NCI-H1048 (cell line): ENCODE measurements around the gene PSMG3.
"Not testable (repeated sequence)": the region's sequence is repeated elsewhere in the genome, so short reads cannot be mapped to it uniquely, and the experiment has no call there.

Experiments used
- DNase-seq: peaks from one replicate; lab custom pipeline; 2025; lab: John Stamatoyannopoulos, UW

PSMG3 gene

DNA sequence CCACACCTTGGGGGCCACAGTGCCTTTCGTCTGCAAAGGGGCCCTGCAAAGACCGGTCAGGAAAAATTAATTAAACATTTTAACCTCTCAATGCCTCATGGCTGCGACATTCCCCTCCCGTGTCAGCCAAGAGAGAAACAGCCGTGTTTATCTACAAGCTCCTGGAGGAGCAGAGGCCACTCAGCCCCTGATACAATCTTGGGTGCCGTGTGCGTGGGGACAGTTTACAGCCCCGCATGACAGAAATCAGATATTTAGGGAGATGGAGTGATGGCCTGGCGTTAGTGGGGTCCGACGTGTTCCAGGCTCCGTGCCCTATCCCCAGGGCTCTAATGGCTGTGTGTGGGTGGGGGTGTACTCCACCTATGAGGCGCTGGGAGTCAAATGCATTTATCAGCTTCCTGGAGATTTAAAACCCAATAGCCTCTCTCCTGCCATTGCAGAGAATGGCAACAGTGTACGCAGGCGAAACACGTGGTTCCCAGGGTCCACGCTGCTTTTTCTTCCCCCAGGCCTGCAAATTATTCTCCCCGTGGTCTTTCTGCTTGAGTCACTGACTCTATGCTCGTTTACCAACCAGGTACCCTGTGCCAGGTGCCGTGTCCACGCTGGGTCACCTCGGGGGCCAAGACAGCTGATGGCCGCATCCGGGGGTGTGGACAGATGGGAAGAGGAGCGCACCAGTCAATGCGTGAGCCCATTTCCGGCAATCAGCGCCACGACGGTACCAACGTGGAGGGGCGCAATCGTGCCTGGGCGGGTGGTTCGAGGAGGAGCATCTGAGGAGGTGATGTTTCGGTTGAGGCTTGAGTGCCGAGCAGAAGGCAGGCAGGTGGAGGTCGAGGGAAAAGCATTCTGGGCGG lies 26.6 kb upstream of the PSMG3 start:
- DNase-seq = no peak

DNA sequence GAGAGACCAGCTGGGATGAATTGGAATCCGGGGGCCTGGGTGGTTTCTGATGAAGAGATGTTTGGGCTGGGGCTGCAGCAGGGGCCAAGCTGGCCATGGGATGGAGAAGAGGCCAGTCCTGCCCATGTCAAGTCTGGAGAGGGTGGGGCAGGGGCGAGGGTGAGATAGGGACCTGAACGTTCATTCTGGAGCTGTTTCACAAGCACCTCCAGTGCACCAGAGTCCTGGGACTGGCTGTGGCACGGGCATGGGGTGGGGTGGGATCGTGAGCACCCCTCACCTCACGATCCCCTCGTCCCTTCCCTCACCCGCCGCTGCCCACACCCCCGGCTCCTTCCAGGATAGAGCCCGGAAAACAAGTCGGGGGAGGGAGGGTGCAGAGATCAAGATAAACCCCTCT lies 25.8 kb upstream of the PSMG3 start:
- no peak for DNase-seq

DNA sequence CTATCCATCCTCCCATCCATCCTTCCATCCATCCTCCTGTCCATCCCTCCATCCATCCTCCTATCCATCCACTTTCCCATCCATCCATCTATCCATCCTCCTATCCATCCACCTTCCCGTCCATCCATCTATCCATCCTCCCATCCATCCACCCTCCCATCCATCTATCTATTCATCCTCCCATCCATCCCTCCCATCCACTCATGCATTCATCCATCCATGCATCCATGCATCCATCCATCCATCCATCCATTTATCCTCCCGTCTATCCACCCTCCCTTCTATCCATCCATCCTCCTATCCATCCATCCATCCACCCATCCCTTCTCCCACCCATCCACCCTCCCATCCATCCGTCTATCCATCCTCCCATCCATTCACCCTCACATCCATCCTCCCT lies 25.2 kb upstream of the PSMG3 start:
- DNase-seq = no peak

DNA sequence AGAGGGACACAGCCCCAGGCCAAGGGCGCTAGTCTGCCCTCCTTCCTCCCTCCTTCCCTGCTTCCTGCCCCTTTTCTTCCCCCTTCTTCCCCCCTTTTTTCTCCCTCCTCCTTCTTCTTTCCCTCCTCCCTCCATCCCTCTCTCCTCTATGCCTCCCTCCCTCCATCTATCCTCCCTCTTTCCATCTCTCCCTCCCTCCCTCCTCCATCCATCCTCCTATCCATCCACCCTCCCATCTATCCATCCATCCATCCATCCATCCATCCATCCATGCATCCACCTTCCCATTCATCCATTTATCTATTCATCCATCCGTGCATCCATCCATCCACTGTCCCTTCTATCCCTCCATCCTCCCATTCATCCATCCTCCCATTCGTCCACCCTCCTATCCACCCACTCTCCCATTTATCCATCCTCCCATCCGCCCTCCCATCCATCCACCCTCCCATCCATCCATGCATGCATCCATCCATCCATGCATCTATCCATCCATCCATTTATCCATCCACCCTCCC lies 24.1 kb upstream of the PSMG3 start:
- no peak for DNase-seq

DNA sequence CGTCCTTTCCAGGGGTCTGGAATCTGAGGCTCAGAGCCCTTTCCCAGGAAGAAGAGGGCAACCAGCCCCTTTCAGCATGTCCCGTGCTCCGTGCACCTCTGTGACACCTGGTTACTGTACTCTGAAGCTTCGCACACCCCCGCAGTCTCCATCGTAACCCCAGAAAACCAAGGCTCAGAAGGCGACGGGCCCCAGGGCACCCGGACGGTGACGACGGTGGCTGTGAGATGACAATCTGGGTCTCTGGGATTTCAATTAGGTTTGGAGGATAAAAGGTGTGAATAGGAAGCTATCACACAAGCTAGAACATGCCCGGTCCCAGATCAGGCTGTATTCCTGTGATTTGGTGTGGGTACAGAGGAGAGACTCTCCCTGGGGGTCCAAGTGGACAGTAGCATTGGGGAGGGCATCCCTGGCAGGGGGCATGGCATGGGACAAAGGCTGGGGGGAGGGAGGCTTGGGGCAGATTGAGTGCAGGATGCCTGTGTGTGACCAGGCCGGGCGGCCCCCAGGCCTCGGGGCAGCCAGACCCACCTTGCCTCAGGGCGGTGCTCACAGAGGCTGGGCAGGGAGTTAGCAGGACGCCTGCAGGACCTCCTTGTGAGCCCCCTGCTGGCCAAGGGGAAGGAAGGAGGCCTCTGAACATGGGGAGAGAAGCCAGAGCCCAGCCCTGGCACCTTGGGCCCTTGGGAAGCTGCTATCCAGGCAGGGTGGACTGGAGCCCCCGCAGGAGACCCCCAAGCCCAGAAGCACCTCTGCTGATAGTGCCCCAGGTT lies 23.4 kb upstream of the PSMG3 start:
- no peak for DNase-seq

DNA sequence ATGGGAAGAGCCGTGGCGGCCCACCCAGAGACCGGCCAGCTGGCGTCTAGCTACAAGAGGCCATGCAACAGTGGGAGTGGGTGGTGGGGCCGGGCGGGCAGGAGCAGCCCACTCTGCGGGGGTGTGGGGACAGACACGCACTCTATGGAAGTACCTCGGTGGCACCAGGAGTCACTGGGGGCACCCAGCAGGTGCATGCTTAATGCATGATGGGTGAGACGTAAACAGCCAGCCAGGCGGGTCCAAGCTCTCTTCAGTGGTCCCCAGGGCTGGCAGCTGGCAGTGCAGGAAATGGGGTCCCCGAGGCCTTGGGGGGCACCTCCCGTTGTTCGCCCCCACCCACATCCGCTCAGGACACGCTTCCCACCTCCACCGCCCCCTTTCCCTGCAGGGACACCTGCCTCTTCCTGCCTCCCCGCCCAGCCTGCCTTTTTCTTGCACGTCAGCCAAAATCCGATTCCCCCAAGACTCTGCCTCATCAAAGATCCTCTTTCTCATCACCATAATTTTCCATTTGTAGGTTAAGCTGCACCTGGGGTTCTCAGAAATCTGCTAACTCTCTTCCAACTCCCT lies 22.6 kb upstream of the PSMG3 start:
- DNase-seq = no peak

DNA sequence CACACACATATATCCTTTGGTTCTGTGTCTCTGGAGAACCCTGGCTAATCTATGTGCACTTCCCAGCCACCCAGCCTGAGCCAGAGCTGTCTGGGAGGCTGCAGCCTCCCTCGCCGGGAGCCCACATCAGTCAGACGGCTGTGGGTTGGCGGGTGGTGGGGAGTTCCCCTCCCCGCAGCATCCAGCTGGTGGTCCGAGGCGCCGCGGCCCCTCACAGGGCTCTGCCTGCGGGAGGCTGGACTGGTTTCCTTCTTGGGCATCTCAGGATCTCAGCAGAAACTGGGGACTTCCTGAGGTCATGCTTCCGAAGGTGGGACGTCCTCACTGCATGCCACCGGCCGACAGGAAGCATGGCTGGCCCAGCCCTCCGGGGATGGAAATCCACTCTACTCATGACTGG lies 22.0 kb upstream of the PSMG3 start:
- no peak for DNase-seq

DNA sequence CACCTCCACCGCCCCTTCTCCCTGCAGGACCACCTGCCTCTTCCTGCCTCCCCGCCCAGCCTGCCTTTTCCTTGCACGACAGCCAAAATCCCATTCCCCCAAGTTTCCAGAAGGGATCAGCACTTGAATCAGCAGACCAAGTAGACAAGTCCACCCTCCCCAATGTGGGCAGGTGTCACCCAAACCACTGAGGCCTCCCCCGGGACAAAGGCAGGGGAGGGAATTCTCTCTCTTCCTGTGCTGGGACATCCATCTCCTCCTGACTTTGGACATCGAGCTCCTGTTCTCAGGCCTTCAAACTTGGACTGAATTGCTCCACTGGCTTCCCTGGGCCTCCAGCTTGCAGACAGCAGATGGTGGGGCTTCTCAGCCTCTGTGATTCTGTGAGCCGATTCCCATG lies 21.6 kb upstream of the PSMG3 start:
- no peak for DNase-seq

DNA sequence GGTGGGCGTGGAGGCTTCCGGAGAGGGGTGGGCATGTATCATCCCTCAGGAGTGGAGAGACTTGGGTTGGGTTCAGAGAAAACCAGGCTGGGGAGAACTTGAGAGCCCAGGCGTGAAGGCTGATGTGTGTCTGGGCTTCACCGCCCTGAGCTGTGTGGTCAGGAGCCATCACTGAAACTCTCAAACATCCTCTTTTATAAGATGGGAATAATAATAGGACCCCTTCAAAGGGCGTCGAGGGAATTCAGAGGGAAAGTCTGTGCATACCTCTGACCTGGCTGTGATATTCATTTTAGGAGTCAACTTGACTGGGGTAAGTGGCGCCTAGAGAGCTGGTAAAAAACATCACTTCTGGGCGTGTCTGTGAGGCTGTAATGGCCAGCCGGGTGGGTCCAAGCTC lies 21.1 kb upstream of the PSMG3 start:
- DNase-seq = no peak

DNA sequence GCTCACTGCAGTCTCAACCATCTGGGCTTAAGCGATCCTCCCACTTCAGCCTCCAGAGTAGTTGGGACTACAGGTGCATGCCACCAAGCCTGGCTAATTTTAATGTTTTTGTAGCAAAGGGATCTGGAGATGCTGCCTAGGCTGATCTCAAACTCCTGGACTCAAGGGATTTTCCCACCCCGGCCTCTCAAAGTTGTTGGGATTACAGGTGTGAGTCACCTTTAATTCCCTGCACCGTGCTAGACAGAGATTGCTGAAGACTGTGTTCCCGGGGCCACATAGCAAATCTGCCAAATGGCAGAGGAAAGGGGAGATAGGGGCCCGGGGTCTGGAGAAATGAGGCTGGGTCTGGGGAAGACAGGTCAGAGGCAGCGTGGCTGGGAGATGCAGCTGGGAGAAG lies 20.6 kb upstream of the PSMG3 start:
- DNase-seq = no peak

DNA sequence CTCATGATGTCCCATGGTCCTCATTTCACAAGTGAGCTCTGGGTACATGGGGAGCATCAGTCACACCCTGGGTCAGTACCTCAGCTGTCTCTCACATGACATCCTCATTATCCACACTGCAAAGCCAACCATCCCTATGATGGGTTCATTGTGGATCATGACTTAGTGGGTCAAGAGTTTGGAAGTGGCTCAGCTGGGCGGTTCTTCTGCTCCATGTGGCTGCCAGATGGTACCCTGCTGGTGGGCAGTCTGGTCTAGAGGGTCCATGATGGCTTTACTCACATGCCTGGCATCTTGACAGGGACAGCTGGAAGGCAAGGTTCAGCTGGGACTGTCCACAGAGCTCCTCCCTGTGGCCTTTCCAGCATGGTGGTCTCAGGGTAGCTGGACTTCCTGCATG lies 19.1 kb upstream of the PSMG3 start:
- no peak for DNase-seq

DNA sequence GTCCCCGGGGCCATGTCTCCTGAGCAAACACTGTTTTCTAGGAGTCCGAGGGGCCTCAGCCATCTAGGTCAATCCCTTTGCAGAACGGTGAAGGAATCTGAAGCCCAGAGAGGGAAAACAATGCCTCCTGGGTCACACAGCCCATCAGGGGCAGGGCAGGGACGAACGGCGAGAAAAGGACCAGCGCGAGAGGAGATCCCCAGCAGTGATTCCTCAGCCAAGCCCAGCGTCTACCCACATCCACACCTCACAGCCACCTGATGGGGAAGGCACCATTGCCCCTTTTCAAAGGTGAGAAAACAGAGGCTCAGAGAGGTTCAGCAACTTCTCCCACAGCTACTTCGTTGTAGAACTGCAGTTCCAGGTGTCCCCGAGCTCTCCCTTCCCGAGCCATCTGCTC lies 17.9 kb upstream of the PSMG3 start:
- no peak for DNase-seq

DNA sequence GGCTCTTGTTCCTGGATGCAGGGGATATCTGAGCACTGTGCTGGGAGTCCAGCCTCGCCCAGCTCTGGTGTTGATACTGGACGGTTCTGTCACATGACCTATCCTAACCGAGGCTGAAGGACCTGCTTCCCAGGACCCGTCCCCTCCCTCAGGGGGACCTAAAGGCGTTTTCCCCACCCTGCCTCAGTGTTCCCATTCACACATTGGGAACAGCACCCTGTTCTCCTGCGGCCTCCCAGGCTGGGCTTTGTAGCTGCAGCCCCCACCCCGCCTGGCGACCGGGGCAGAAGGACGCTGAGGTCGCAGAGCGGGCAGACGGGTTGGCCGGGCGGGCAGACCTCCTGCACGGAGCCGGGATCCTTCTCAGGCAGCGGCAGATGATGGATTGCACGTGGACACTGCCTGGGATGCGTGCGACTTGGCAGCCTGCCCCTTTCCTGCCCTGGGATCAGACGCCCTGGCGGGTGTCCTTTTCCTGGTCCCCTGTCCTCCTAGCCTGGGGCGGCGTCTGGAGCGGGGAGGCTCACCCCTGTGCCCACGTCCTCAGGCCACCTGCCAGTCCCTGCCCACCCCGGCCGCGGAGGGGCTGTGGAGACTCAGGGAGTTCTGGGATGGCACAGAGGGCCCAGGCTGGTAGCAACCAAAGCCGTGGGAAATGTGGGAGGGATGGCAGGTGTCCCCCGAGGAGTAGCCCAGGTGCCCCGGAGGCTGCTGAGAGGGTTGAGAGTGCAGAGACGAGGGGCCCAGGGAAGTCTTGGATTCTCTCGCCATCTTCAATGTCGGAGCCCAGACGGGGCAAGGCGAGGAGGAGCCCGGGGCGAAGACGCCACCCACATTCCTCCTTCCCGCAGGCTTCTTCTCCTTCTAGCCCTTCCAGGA lies 17.2 kb upstream of the PSMG3 start:
- DNase-seq = no peak

DNA sequence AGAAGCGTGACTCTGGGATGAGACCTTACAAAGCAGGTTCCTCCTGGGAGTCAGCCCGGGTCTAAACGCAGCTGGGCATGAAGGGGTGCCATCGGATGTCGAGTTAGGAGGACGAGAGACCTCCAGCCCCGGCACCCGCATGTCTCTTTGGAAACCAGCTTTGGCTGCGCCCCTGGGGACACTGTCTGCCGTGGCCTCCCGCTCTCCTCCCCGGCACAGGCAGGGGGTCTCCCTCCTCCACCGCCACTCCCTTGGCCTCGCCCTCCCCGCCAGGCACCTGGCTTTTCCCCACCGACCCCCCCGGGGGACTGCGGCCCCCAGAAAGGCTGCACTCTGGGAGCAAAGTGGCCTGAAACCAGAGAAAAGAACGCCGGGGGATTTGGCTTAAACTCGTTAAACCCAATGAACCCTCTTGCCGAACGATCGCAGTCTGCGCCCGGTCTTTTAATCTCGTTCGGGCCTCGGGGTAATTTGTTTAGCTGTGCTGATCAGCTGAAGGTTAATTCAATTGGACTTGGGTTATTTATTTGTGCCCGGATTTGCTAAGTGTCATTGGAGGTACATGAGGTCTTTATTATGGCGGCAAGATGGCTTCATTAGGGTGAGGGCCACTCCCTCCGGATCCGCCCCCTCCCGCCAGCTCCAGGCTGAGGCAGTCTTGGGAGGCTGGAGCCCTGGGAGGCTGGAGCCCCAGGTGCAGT lies 16.4 kb upstream of the PSMG3 start:
- DNase-seq = no peak

DNA sequence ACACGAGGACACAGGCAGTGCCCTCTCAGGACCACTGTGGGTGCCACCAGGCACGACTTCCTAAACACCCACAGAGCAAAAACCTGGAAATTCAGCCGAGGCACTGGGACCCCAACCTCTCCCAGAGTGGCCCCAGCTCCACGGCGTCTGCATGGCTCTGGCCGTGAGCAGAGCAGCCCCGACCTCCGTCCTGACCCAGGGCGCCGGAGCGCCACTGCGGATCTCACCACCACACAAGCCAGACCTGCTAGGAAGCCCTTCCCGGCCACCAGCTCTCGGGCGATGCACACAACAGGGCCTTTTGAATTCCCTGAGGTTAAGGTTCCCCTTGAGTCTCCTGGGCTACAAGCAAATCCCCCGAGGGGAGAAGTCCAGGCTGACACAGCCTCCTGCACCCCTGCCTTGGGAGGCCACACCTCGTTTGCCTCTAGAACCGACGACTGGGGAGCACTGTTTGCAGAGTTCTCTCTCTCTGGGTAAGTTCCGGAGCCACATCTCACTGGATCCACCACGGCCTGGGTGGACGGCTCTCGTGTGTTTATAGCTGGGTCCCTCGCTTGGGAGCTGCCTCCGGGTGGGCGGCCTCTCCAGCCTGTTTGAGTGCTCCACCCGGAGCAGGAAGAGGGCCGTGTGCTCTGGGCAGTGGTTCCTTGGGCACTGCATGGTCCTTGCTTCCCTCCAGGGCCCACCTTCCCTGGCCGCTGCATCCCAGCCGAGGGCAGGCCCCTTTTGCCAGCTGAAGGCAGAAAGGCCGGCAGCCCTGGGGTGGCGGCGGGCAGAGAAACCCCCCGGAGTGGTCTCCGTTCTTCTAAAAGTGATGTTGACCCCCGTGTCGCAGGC lies 15.5 kb upstream of the PSMG3 start:
- no peak for DNase-seq

DNA sequence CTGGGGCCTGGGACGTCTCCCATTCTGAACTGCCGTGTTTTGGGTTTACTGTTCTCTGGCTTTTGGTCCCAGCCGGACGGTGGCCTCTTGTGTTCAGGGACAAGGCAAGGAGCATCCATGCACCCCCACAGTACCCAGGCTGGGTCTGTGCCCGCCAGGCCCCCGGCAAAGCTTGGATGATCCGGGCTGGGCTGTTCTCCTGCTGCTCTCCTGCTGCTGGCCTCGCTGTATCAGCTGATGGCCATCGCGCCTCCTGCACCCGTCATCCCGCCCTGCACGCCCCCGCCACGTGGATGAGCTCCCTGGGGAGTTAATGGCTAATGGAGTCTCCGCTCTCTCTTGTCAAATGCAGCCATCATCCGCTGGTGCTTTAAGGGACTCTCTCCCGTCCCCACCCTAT lies 14.9 kb upstream of the PSMG3 start:
- DNase-seq = no peak

DNA sequence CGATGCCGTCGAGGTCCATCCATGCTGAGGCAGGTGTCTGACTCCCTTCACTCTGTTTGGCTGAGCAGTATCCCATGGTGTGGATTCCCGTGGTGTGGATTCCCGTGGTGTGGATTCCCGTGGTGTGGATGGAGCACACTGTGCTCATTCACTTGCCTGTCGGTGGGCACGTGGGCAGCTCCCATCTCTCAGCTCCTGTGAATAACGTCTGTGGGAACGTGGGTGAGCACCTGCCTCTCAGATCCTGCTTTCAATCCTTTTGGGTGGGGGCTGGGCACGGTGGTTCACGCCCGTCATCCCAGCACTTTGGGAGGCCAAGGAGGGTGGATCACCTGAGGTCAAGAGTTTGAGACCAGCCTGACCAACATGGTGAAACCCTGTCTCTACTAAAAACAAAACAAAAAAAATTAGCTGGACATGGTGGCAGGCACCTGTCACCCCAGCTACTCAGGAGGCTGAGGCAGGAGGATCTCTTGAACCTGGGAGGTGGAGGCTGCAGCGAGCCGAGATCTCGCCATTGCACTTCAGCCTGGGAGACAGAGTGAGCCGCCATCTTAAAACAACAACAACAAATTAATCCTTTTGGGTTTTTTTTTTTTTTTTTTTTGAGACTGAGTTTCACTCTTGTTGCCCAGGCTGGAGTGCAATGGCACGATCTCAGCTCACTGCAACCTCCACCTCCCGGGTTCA lies 13.6 kb upstream of the PSMG3 start:
- DNase-seq = not testable (repeated sequence)

DNA sequence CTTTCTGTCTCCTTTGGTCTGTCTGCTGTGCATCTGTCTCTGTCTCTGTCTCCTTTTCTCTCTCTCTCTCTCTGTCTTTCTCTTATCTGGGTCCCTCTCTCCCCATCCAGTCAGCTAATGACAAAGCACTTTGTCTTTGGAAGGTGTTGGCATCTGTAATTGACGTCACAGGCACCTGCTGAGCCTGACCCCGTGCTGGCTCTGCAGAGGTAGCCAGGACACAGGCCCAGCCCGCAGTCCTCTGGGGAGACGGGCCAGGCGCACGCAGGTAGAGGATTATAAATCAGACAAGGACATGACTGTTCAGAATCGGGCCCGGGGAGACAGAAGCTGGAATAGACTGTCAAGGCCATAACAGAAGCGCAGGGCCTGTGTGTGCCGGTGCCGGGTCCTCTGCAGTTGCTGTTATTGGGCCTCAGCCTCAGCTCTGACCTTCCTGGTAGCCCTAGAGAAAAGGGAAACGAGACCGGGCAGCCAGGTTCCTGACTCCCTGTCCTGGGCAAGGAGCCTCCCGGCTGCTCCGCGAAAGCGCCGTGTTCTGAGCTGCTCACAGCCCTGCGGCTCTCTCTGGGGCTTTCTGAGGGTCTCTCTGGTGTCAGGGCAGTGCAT lies 10.7 kb upstream of the PSMG3 start:
- no peak for DNase-seq
